ENCODE measurements around the gene CFH.

DNA sequence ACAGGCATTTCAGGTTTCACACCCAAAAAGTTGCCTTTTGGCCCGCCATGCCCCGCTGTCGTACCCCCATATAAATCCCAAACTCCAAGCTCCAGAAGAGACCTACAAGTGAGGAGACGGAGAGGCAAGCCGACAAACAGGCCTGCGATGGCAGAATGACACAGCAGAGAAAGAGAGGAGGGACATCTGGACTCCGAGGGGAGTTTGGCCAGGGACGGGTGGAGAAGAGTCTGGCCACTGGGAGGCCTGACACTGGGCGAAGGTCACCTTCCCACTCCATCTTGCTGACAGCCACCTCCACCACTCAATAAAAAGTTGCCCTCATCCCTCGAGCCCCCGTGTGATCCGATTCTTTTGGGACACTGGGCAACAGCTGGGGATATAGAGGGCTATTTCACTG is 1.9 kb upstream of the CFH start:
- TF ChIP-seq CTCF (IDR thresholded peaks at IDR 0.05) (no peak), POLR2A (IDR thresholded peaks at IDR 0.05) (no peak), EP300 (IDR thresholded peaks at IDR 0.05) (no peak)

Data from upper lobe of left lung (tissue), 4 donors.